GM12878 (cell line): Measurements from ENCODE around the gene COPS3. TPM values are rescaled to one million over a fixed set of nuclear protein-coding genes. Genes with fewer than 3 reads are reported as not detected.

Source experiments
- ATAC-seq: fragments of 200-7000 bp; cut with Tn5 transposase; 3 replicates; pipeline ENCODE4 v1.9.1; 2020; ENCODE audit warnings: mild to moderate bottlenecking, moderate library complexity
- BruUV-seq: library from RNA; stranded (reverse); fragments of 400-500 nt; replicated peaks from 2 replicates; lab custom pipeline; 2021; lab: Mats Ljungman, UMichigan
- CTCF ChIA-PET: fragments of 300-600 bp; sonication (Branson Sonifier 250); formaldehyde crosslinking; extraction: SDS; loops from one replicate; lab custom pipeline; 2021; ENCODE audit warnings: inconsistent platforms; lab: Yijun Ruan, JAX
- POLR2A ChIA-PET: fragments of 350-600 bp; formaldehyde crosslinking; extraction: SDS; loops from one replicate; lab custom pipeline; 2021; ENCODE audit warnings: inconsistent platforms; lab: Charles Lee
- RAD21 ChIA-PET: fragments of 300-600 bp; sonication (Branson Sonifier 250); formaldehyde crosslinking; loops from one replicate; lab custom pipeline; 2023; ENCODE audit warnings: antibody characterized with exemption; ENCODE audit not compliant: unreplicated experiment; lab: Charles Lee
- SMC1A ChIA-PET: fragments of 300-600 bp; sonication (Branson Sonifier 250); formaldehyde crosslinking; loops from one replicate; lab custom pipeline; 2023; ENCODE audit not compliant: unreplicated experiment, uncharacterized antibody; lab: Charles Lee
- DNase-seq: peaks from one replicate; pipeline ENCODE4 v3.0.0-alpha.2; 2011; ENCODE audit warnings: low read depth, low spot score
- FAIRE-seq: peaks from 3 replicates; lab custom pipeline; 2011; peaks lifted over from hg19 to GRCh38; lab: Jason Lieb, UNC
- H2AFZ ChIP-seq: 2 replicates; pipeline ENCODE4 v1.6.0; 2011; ENCODE audit warnings: low read depth, low read length, control low read depth; ENCODE audit not compliant: control insufficient read depth
- H3K27ac ChIP-seq: 2 replicates; pipeline ENCODE4 v1.5.1; 2011; ENCODE audit warnings: control low read depth; ENCODE audit not compliant: control insufficient read depth, insufficient read depth
- H3K27me3 ChIP-seq, 2 experiments: replicated peaks in 1 of 2; 2 replicates each; pipeline versions ENCODE4 v1.6.0 to v1.6.1; 2011; ENCODE audit warnings: low read length in 1 of 2; ENCODE audit not compliant: control insufficient read depth in 2 of 2, insufficient read depth in 2 of 2
- H3K36me3 ChIP-seq, 2 experiments: 2 replicates each; pipeline ENCODE4 v1.5.1; 2011; ENCODE audit warnings: low read length in 1 of 2; ENCODE audit not compliant: control insufficient read depth in 2 of 2, insufficient read depth in 2 of 2
- H3K4me1 ChIP-seq: 2 replicates; pipeline ENCODE4 v1.6.1; 2011; ENCODE audit warnings: mild to moderate bottlenecking, low read length, moderate library complexity, mixed read lengths; ENCODE audit not compliant: control insufficient read depth, insufficient read depth
- H3K4me2 ChIP-seq: 2 replicates; pipeline ENCODE4 v1.6.0; 2011; ENCODE audit warnings: control low read depth; ENCODE audit not compliant: control insufficient read depth, insufficient read depth
- H3K4me3 ChIP-seq: fragments of 200-600 bp; sonication (generic); 2 replicates; pipeline ENCODE4 v1.5.1; 2016
- H3K79me2 ChIP-seq: 2 replicates; pipeline ENCODE4 v1.6.0; 2011; ENCODE audit warnings: low read length; ENCODE audit not compliant: control insufficient read depth, insufficient read depth
- H3K9ac ChIP-seq: 2 replicates; pipeline ENCODE4 v1.8.0; 2011; ENCODE audit warnings: low read length, control low read depth, mixed read lengths; ENCODE audit not compliant: control insufficient read depth, insufficient read depth
- H3K9me3 ChIP-seq: replicated peaks from 3 replicates; pipeline ENCODE4 v1.5.1; 2011; ENCODE audit warnings: mild to moderate bottlenecking, low read length; ENCODE audit not compliant: control insufficient read depth, insufficient read depth
- H4K20me1 ChIP-seq: 2 replicates; pipeline ENCODE4 v1.6.0; 2011; ENCODE audit not compliant: control insufficient read depth, insufficient read depth
- BRCA1 ChIP-seq: IDR thresholded peaks from 2 replicates; pipeline ENCODE4 v1.6.1; 2011; ENCODE audit warnings: low read depth, low read length, improper control_type of control experiment
- CTCF ChIP-seq, 3 experiments: IDR thresholded peaks in 2 of 3; conservative IDR thresholded peaks in 1 of 3; 2 replicates each; pipeline ENCODE4 v1.5.1; 2011; ENCODE audit warnings: low read depth in 3 of 3, low read length in 3 of 3, mild to moderate bottlenecking in 3 of 3, control low read depth in 2 of 3, moderate library complexity in 2 of 3, inconsistent platforms in 1 of 3, mixed read lengths in 1 of 3; ENCODE audit not compliant: control insufficient read depth in 2 of 3, insufficient read depth in 1 of 3; ENCODE audit errors: extremely low read depth in 1 of 3
- FOXK2 ChIP-seq: fragments of 450-650 bp; IDR thresholded peaks from 2 replicates; pipeline ENCODE4 v1.6.1; 2017; ENCODE audit warnings: mild to moderate bottlenecking, moderate library complexity
- HDAC2 ChIP-seq: fragments of 200-600 bp; sonication (generic); IDR thresholded peaks from 2 replicates; pipeline ENCODE4 v1.6.1; 2017
- IKZF1 ChIP-seq: fragments of 450-650 bp; conservative IDR thresholded peaks from 2 replicates; pipeline ENCODE4 v1.6.1; 2017; ENCODE audit warnings: antibody characterized with exemption, mild to moderate bottlenecking
- NR2C1 ChIP-seq: fragments of 450-650 bp; IDR thresholded peaks from 2 replicates; pipeline ENCODE4 v1.6.1; 2017; ENCODE audit warnings: antibody characterized with exemption, mild to moderate bottlenecking, moderate library complexity
- TCF12 ChIP-seq: IDR thresholded peaks from 2 replicates; pipeline ENCODE4 v1.6.1; 2011; ENCODE audit warnings: low read depth, mild to moderate bottlenecking, low read length
- WGBS: methylation state at CpG from one replicate; pipeline ENCODE4 v1.1.6; 2016; ENCODE audit warnings: low lambda C conversion rate; ENCODE audit not compliant: insufficient replicate concordance, insufficient coverage; ENCODE audit errors: missing lambda C conversion rate; 5-methylcytosine and 5-hydroxymethylcytosine counted together
- in situ Hi-C: fragments of 300-500 bp; cut with MboI; formaldehyde crosslinking; loops from 9 replicates; pipeline ENCODE4 v1.14.3; 2018; ENCODE audit warnings: mixed read lengths
- intact Hi-C: fragments of 100-400 bp; cut with micrococcal nuclease; formaldehyde crosslinking; loops from one replicate; pipeline ENCODE4 v1.14.2; 2022; ENCODE audit not compliant: unreplicated experiment
- polyA plus RNA-seq, 11 experiments: library from polyadenylated mRNA; depleted of rRNA in 4 of 11; unstranded in 6 of 11; stranded (reverse) in 5 of 11; fragments of >200 nt; fragmentation: Nextera tagmentation in 4 of 11; fragmentation: Illumina TruSeq in 1 of 11; extraction: Ambion mirVana in 4 of 11; extraction: Trizol in 1 of 11; gene quantifications; 1 replicate in 1 of 11; 2 replicates in 10 of 11; pipeline versions ENCODE4 v1.2.1 to v1.2.3, GENCODE V29; 2011 to 2016; ENCODE audit warnings: inconsistent platforms in 2 of 11, missing spikeins in 2 of 11, low read depth in 1 of 11
- total RNA-seq, 4 experiments: library from RNA; depleted of rRNA in 3 of 4; stranded (reverse); fragments of >200 nt in 3 of 4; fragmentation: Illumina TruSeq in 1 of 4; extraction: Trizol in 1 of 4; gene quantifications; 2 replicates each; pipeline versions ENCODE4 v1.2.1 to v1.2.3, GENCODE V29; 2013 to 2021
- TF ChIP-seq, protein P1 (sequence below): IDR thresholded peaks from 2 replicates; pipeline ENCODE4 v1.6.1; 2012; ENCODE audit warnings: low read depth, low read length, improper control_type of control experiment

Gene COPS3
- total and polyA plus RNA-seq, 10 of the 15 experiments (the other 5 are each of a cell fraction or from before 2014, with no cell fraction given), result 99.7 to 187 (median 133) TPM

- CTCF ChIA-PET, result no interaction called here
- Histone ChIP-seq H2AFZ (no peak overlapping the region), H3K4me3 (no peak overlapping the region), H3K27me3 (no peaks in the 10 kb centered on the region), H3K4me1 (no peaks in the 10 kb centered on the region), H3K9ac (no peak overlapping the region), H3K9me3 (no peaks in the 10 kb centered on the region), H4K20me1 (no peaks in the 10 kb centered on the region), H3K79me2 (no peaks in the 10 kb centered on the region), H3K4me2 (no peak overlapping the region), H3K27ac (no peak overlapping the region), H3K36me3 (peaks cover 13 to 17% of the 10 kb centered on the region in 2 experiments)
- intact Hi-C loops (no loop called here), in situ Hi-C loops (no loop called here)
- no TSS peak for BruUV-seq
- DNase-seq (no peak), FAIRE-seq (no peak), ATAC-seq (no peak)
- POLR2A ChIA-PET, result no interaction called here
- RAD21 ChIA-PET, result no interaction called here
- TF ChIP-seq BRCA1, result no peak
- TF ChIP-seq FOXK2, result no peak
- no peak for TF ChIP-seq IKZF1
- TF ChIP-seq, protein P1, sequence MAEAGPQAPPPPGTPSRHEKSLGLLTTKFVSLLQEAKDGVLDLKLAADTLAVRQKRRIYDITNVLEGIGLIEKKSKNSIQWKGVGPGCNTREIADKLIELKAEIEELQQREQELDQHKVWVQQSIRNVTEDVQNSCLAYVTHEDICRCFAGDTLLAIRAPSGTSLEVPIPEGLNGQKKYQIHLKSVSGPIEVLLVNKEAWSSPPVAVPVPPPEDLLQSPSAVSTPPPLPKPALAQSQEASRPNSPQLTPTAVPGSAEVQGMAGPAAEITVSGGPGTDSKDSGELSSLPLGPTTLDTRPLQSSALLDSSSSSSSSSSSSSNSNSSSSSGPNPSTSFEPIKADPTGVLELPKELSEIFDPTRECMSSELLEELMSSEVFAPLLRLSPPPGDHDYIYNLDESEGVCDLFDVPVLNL, result no peak
- no peak for TF ChIP-seq CTCF (IDR thresholded peaks at IDR 0.05 in 2 of 3, conservative IDR thresholded peaks at IDR 0.05 in 1 of 3; ENCODE audit: control insufficient read depth in 2 of 3, extremely low read depth in 1 of 3, insufficient read depth in 1 of 3, low read depth in 3 of 3, low read length in 3 of 3)
- no peak for TF ChIP-seq NR2C1
- no peak for TF ChIP-seq TCF12
- no peak for TF ChIP-seq HDAC2
- SMC1A ChIA-PET, result no interaction called here
- 97% methylated on average over 10 of the region's 10 CpGs for WGBS
Observed at GRCh38 chr17:17213775-17214174, 67.3 kb downstream of the COPS3 start.
